A549 treated with CORT108297 at 1 μM for 4 hours (cell line): ENCODE data around the gene ZNF579. TPM values are rescaled to one million over a fixed set of nuclear protein-coding genes. Genes with fewer than 3 reads are reported as not detected.

Experiments used
- total RNA-seq: library from RNA; stranded (reverse); fragments of 200-300 nt; extraction: Qiagen RNA extraction; gene quantifications from 5 replicates; pipeline ENCODE4 v1.2.3, GENCODE V29; 2022

ZNF579 gene
- total RNA-seq: 15.7 to 31.2 TPM (median 28.5 TPM) in 5 replicates

GRCh38 chr19:55580628-55581144 lies at the start of gene ZNF579:
Gene ZNF579 (minus strand): TSS chr19:55580848. CDS start chr19:55579639, 1,209 bp downstream.

GRCh38 chr19:55624109-55625003 lies 43.7 kb upstream of the ZNF579 start, which contains the start of gene ZNF784:
Gene ZNF784 (minus strand): TSS chr19:55624566. CDS start chr19:55624561, 5 bp downstream.

GRCh38 chr19:55605637-55606470 lies 25.2 kb upstream of the ZNF579 start, which contains the start of gene ZNF865:
Gene ZNF865 (plus strand): TSS chr19:55605647. CDS start chr19:55613619, 7,972 bp downstream.

GRCh38 chr19:55599842-55600661 lies 19.4 kb upstream of the ZNF579 start, which contains the start of gene ZNF524:
Gene ZNF524 (plus strand): TSS chr19:55600288. CDS start chr19:55602113, 1,825 bp downstream.

GRCh38 chr19:55599468-55599841 lies 18.8 kb upstream of the ZNF579 start, which contains the start of gene FIZ1:
Gene FIZ1 (minus strand): TSS chr19:55599517. CDS start chr19:55597865, 1,652 bp downstream.

GRCh38 chr19:55545443-55545842 lies 35.2 kb downstream of the ZNF579 start, which contains the start of gene SBK3:
Gene SBK3 (minus strand): TSS chr19:55545543. CDS start chr19:55545543, 0 bp downstream.

GRCh38 chr19:55536951-55537740 lies 43.5 kb downstream of the ZNF579 start, which contains the start of gene SBK2:
Gene SBK2 (minus strand): TSS chr19:55537133. CDS start chr19:55536294, 839 bp downstream.

Other genes with a start within 250 kb of the ZNF579 start
- gene KMT5C, start 241.0 kb downstream of the ZNF579 start, total RNA-seq: 5.8 to 11.4 TPM (median 9.7 TPM) in 5 replicates
- gene COX6B2, start 226.1 kb downstream of the ZNF579 start, total RNA-seq: 0.58 to 1.4 TPM (median 1.2 TPM) in 5 replicates
- 0.06 to 0.29 TPM (median 0.12 TPM) in 5 replicates for gene GARIN5B, start 217.6 kb downstream of the ZNF579 start, total RNA-seq
- gene IL11, start 210.4 kb downstream of the ZNF579 start, total RNA-seq: 42.1 to 61.8 TPM (median 53.6 TPM) in 5 replicates
- gene TMEM190, start 204.0 kb downstream of the ZNF579 start, total RNA-seq: 1.2 to 2.6 TPM (median 2.0 TPM) in 5 replicates
- 1.6 to 11.1 TPM (median 8.6 TPM) in 5 replicates for gene TMEM238, start 196.6 kb downstream of the ZNF579 start, total RNA-seq
- 2,587 to 2,941 TPM (median 2,775 TPM) in 5 replicates for gene RPL28, start 194.9 kb downstream of the ZNF579 start, total RNA-seq
- 320 to 492 TPM (median 460 TPM) in 5 replicates for gene UBE2S, start 173.1 kb downstream of the ZNF579 start, total RNA-seq
- 0.02 TPM in 1 of 5 replicates, not detected in the others for gene SHISA7, start 137.5 kb downstream of the ZNF579 start, total RNA-seq
- gene ISOC2, start 119.2 kb downstream of the ZNF579 start, total RNA-seq: 54.6 to 66.3 TPM (median 63.5 TPM) in 5 replicates
- gene C19orf85, start 116.1 kb downstream of the ZNF579 start, total RNA-seq: not detected in 5 replicates
- 5.7 to 8.8 TPM (median 7.8 TPM) in 5 replicates for gene ZNF628, start 104.2 kb downstream of the ZNF579 start, total RNA-seq
- gene NAT14, start 95.7 kb downstream of the ZNF579 start, total RNA-seq: 34.2 to 64.7 TPM (median 61.2 TPM) in 5 replicates
- 0.45 to 1.3 TPM (median 0.81 TPM) in 5 replicates for gene SSC5D, start 92.4 kb downstream of the ZNF579 start, total RNA-seq
- 1.6 to 2.8 TPM (median 2.3 TPM) in 5 replicates for gene SBK2, start 43.7 kb downstream of the ZNF579 start, total RNA-seq
- 1.7 to 2.0 TPM (median 1.9 TPM) in 5 replicates for gene SBK3, start 35.3 kb downstream of the ZNF579 start, total RNA-seq
- gene FIZ1, start 18.7 kb upstream of the ZNF579 start, total RNA-seq: 17.6 to 24.7 TPM (median 24.3 TPM) in 5 replicates
- gene ZNF524, start 19.4 kb upstream of the ZNF579 start, total RNA-seq: 13.4 to 21.2 TPM (median 20.6 TPM) in 5 replicates
- gene ZNF865, start 24.8 kb upstream of the ZNF579 start, total RNA-seq: 7.3 to 13.8 TPM (median 12.5 TPM) in 5 replicates
- 5.6 to 6.2 TPM (median 5.8 TPM) in 5 replicates for gene ZNF784, start 43.7 kb upstream of the ZNF579 start, total RNA-seq
- 29.4 to 56.4 TPM (median 50.5 TPM) in 5 replicates for gene ZNF580, start 60.2 kb upstream of the ZNF579 start, total RNA-seq
- 36.6 to 52.1 TPM (median 49.2 TPM) in 5 replicates for gene ZNF581, start 62.8 kb upstream of the ZNF579 start, total RNA-seq
- 14.1 to 20.4 TPM (median 19.1 TPM) in 5 replicates for gene CCDC106, start 67.4 kb upstream of the ZNF579 start, total RNA-seq
- 264 to 319 TPM (median 303 TPM) in 5 replicates for gene U2AF2, start 74.2 kb upstream of the ZNF579 start, total RNA-seq
- 135 to 220 TPM (median 215 TPM) in 5 replicates for gene EPN1, start 94.4 kb upstream of the ZNF579 start, total RNA-seq
- not detected in 5 replicates for gene NLRP9, start 157.6 kb upstream of the ZNF579 start, total RNA-seq
- 0.31 to 0.54 TPM (median 0.45 TPM) in 5 replicates for gene RFPL4A, start 178.2 kb upstream of the ZNF579 start, total RNA-seq
- 0.28 TPM in 1 of 5 replicates, not detected in the others for gene RFPL4AL1, start 188.3 kb upstream of the ZNF579 start, total RNA-seq